HG02884 (cell line): Measurements from ENCODE around the gene CHMP3.
"Not testable (repeated sequence)": the region's sequence is repeated elsewhere in the genome, so short reads cannot be mapped to it uniquely, and the experiment has no call there.

Experiments
- ATAC-seq: cut with Tn5 transposase; IDR thresholded peaks from one replicate; pipeline ENCODE4 v1.9.1; 2021; ENCODE audit warnings: mild to moderate bottlenecking, moderate library complexity; ENCODE audit not compliant: unreplicated experiment

Gene CHMP3

DNA sequence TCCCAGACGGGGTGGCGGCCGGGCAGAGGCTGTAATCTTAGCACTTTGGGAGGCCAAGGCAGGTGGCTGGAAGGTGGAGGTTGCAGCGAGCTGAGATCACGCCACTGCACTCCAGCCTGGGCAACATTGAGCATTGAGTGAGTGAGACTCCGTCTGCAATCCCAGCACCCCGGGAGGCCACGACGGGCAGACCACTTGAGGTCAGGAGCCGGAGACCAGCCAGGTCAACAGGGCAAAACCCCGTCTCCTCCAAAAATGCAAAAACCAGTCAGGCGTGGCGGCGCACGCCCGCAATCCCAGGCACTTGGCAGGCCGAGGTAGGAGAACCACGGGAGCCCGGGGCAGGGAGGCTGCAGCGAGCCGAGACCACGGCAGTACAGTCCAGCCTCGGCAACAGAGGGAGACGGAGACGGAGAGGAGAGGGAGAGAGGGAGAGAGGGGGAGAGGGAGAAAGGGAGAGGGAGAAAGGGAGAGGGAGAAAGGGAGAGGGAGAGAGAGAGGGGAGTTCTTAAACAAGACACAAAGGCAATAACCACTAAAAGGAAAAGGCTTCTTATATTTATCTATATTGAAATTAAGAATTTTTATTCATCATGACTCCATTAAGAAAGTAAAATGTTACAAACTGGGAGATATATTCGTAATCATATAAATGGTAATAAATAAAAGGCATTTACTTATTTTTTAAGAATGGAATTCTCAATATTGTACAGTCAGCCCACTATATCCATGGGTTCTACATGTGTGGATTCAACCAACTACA is 13.1 kb downstream of the CHMP3 start:
- not testable (repeated sequence) for ATAC-seq

DNA sequence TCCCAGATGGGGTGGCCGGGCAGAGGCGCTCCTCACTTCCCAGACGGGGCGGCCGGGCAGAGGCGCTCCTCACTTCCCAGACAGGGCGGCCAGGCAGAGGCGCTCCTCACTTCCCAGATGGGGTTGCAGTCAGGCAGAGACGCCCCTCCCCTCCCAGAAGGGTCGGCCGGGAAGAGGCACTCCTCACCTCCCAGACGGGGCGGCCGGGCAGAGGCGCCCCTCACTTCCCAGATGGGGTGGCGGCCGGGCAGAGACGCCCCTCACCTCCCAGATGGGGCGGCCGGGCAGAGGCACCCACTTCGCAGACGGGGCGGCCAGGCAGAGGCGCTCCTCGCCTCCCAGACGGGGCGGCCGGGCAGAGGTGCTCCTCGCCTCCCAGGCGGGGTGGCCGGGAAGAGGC is 13.8 kb downstream of the CHMP3 start:
- ATAC-seq = not testable (repeated sequence)

DNA sequence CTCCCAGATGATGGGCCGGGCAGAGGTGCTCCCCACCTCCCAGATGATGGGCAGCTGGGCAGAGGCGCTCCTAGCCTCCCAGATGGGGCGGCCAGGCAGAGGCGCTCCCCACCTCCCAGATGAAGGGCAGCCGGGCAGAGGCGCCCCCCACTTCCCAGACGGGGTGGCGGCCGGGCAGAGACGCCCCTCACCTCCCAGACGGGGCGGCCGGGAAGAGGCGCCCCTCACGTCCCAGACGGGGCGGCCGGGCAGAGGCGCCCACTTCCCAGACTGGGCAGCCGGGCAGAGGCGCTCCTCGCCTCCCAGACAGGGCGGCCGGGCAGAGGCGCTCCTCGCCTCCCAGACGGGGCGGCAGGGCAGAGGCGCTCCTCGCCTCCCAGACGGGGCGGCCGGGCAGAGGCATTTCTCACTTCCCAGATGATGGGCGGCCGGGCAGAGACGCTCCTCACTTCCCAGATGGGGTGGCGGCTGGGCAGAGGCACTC is 14.3 kb downstream of the CHMP3 start:
- not testable (repeated sequence) for ATAC-seq

DNA sequence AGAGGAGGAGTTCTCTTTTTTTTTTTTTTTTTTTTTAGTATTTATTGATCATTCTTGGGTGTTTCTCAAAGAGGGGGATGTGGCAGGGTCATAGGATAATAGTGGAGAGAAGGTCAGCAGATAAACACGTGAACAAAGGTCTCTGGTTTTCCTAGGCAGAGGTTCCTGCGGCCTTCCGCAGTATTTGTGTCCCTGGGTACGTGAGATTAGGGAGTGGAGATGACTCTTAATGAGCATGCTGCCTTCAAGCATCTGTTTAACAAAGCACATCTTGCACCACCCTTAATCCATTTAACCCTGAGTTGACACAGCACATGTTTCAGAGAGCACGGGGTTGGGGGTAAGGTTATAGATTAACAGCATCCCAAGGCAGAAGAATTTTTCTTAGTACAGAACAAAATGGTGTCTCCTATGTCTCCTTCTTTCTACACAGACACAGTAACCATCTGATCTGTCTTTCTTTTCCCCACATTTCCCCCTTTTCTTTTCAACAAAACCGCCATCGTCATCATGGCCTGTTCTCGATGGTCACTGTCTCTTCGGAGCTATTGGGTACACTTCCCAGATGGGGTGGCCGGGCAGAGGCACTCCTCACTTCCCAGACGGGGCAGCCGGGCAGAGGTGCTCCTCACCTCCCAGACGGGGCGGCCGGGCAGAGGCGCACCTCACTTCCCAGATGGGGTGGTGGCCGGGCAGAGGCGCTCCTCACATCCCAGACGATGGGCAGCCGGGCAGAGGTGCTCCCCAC is 14.9 kb downstream of the CHMP3 start:
- ATAC-seq = not testable (repeated sequence)

DNA sequence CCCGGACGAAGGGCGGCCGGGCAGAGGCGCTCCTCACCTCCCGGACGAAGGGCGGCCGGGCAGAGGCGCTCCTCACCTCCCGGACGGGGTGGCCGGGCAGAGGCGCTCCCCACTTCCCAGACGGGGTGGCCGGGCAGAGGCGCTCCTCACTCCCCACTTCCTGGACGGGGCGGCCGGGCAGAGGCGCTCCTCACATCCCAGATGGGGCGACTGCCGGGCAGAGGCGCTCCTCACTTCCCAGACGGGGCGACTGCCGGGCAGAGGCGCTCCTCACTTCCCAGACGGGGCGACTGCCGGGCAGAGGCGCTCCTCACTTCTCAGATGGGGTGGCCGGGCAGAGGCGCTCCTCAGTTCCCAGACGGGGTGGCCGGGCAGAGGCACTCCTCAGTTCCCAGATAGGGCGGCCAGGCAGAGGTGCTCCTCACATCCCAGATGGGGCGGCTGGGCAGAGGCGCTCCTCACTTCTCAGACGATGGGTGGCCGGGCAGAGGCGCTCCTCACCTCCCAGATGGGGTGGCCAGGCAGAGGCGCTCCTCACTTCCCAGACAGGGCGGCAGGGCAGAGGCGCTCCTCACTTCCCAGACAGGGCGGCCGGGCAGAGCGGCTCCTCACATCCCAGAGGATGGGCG is 17.8 kb downstream of the CHMP3 start:
- not testable (repeated sequence) for ATAC-seq

DNA sequence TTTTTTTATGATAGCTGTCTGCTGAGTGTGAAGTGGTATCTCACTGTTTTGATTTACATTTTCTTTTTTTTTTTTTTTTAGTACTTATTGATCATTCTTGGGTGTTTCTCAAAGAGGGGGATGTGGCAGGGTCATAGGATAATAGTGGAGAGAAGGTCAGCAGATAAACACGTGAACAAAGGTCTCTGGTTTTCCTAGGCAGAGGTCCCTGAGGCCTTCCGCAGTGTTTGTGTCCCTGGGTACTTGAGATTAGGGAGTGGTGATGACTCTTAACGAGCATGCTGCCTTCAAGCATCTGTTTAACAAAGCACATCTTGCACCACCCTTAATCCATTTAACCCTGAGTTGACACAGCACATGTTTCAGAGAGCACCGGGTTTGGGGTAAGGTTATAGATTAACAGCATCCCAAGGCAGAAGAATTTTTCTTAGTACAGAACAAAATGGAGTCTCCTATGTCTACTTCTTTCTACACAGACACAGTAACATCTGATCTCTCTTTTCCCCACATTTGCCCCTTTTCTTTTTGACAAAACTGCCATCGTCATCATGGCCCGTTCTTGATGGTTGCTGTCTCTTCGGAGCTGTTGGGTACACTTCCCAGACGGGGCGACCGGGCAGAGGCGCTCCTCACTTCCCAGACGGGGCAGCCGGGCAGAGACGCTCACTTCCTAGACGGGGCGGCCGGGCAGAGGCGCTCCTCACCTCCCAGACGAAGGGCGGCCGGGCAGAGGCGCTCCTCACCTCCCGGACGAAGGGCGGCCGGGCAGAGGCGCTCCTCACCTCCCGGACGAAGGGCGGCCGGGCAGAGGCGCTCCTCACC is 18.8 kb downstream of the CHMP3 start:
- ATAC-seq = not testable (repeated sequence)

DNA sequence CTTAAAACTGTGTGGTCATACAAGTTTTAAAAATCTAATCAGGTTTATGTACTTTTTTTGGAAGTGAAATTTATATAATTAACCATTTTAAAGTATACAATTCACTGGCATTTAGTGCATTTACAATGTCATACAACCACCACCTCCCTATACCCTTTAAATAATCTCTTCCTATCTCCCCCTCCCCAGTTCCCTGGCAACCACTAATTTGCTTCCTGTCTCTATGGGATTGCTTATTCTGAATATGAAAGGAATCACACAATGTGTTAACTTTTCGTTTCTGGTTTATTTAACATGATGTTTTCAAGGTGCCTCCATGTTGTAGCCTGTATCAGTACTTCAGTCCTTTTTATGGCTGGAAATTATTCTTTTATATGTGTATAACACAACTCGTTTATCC is 19.4 kb downstream of the CHMP3 start:
- no peak for ATAC-seq

DNA sequence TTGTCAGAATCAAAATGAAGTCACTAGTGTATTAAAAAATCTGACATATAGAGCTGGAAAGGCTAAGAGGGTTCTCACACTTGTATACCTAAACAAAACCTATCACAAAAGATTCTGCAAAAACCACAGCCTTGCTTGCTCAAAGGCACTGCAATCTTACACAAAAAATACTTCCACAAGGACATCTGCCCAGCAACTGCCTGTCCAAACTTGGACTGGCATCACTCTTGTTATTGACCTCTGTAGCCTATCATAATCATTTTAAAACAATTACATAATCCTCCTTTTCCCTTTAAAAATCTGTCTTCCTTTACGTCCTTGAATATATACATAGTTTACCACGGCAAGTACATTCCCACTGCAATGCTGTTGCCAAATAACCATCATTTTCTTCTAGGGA is 19.9 kb downstream of the CHMP3 start:
- no peak for ATAC-seq

DNA sequence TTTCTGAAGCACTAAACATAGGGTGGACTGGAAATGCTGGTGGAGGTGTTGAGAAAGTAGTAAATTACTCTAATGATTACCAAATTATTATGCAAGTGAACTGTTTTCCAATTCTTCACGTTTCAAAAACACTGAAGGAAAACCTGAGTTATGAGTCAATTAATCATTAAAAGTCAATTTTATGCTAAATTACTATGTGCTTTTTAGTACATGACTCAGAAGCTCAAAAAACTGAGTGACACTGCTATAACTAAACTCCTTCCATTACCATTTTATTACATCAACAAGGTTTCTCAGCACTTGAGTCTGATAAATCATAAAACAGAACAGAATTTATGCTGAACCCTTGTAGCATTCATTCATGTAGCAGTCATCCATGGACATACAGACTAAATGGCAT is 20.4 kb downstream of the CHMP3 start:
- ATAC-seq = no peak

DNA sequence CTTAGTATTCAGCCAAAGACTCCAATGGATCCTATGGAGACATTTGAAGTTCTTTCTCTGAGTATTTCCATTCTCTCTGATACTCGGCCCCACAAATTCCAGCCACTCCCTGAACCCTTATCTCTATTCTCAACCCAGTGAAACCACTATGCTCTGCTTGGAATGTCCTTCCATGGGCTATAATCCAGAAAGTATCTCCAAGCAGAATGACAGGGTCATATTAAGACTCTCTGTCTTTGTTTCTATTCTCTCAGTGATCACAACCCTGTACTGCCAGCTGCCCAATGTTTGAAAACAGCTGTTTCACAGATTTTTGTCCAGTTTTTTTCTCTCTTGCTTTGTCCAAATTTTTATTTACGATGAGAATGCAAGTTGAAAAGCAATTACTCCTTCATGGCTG is 21.9 kb downstream of the CHMP3 start:
- no peak for ATAC-seq

DNA sequence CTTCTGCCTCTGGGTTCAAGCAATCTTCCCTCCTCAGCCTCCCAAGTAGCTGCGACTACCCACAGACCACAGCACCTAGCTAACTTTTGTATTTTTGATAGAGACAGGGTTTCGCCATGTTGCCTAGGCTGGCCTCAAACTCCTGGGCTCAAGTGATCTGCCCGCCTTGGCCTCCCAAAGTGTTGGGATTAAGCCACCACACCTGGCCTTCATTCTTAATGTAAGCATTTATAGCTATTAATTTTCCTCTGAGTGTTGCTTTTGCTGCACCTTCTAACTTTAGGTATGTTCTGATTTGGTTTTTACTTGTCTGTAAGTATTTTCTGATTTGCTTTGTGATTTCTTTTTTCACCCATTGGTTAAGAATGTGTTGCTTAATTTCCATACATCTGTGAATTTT is 29.7 kb downstream of the CHMP3 start:
- ATAC-seq = no peak

DNA sequence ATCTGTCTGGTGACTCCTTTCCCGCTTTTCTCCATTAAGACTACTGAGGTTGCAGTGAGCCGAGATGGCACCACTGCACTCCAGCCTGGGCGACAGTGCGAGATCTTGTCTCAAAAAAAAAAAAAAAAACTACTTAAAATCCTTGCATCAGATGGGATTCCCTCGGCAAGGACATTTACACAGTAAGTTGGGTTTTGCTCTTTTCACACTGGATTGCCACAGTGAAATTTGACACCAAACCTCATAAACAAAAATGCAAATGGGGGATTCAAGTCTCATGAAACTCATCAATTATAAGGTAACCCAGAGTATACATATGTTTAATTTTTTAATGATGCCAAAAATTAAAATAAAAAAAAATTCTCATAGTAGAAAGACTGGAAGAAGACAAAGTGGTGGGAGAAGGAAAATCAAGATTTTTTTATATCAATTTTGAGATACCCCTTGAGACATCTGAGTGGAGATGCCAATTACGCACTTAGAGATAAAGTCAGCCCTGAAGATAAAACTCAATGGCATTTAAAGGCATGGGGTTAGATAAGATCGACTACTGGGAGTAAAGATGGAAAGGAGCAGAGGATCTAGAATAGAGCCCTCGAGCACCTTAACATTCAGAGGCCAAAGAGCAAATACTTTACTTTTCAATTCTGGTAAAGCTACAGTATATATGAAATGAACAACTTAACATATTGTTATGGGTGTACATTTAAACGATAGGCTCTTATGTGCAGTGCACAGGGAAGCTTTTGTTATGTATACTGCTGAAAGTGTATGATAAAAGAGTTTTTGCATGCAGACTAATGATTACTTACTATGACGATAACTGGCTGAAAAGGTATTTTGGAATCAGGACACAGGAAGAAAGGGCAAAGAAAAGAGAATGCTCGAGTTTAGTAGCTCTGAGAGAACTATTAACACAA is 37.6 kb downstream of the CHMP3 start:
- no peak for ATAC-seq

DNA sequence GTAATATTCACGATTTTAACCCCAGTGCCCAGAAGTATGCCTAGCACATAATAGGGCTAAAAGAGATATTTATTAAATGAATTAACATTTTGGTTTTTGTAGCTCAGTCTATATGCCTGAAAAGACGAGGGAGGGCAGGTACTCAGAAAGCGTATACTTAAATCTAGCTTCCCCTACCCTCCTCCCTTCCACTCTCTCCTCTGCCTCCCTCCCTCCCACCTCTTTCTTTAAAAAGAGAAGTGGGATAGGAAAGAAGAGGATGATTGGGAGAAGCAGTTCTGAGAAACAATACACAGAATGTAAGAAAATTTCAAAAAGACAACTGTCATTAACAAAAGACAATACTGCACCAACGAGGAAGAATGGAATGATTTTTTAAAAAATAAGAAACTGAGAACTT is 39.8 kb downstream of the CHMP3 start:
- no peak for ATAC-seq

DNA sequence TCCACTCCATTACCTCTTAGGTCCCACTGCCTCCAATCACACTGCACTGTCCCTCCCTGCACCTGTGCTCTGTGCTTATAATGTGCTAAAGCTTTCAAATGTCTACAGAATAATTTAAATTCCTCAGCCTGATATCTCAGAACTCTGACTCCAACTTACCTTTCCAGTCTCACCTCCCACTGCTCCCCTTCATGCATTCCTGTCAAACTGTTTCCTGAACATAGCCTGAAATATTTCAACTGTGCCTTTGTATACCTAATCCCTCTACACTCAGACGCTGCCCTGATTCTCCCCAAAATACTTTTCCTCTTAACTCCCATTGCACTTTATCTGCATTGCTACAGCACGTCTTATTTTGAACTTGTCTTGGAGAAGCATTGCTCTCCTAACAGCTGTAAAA is 40.5 kb downstream of the CHMP3 start:
- no peak for ATAC-seq

DNA sequence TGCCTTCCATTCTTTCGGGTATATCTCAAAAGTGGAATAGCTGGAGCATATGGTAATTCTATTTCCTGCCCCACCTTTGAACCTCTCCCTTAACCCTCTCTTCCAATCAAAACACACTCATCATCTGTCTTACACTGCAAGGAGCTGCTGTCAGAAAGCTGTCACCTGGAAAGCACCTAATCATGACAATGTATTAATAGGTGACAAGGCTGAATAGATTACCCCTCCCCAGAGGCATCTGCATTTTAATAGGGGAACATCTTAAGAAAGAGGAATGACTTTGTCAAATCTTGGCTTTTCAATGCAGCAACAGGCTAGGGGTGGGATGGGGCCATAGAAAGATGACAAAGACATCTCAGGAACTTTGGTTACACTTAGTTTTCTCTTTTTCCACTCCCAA is 41.3 kb downstream of the CHMP3 start:
- ATAC-seq = no peak

DNA sequence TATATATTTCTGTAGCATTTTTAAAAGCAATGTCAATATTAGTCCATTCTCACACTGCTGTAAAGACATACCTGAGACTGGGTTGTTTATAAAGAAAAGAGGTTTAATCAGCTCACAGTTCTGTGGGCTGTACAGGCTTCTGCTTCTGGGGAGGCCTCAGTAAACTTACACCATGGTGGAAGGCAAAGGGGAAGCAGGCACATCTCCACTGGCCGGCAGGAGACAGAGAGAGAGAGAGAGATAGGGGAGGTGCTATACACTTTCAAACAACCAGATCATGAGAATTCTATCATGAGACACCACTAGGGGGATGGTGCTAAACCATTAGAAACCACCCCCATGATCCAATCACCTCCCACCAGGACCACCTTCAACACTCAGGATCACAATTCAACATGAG is 43.1 kb downstream of the CHMP3 start:
- ATAC-seq = no peak

DNA sequence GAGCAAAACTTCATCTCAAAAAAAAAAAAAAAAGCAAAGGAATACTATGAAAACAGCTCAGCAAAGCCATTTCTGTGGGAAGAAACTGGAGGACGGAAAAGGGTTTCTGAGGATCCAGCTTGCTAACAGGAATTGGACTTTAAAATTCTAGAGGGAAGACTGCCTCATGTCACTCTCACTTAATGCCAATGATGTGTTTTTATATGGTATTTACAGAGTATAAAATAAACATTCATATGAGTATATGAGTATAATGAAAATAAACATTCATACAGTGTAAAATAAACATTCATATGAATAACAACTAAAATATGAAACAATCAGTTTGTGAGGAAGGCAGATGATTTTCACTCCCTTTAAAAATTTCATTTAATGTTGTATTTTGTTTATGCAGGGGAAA is 43.9 kb downstream of the CHMP3 start:
- ATAC-seq = no peak

DNA sequence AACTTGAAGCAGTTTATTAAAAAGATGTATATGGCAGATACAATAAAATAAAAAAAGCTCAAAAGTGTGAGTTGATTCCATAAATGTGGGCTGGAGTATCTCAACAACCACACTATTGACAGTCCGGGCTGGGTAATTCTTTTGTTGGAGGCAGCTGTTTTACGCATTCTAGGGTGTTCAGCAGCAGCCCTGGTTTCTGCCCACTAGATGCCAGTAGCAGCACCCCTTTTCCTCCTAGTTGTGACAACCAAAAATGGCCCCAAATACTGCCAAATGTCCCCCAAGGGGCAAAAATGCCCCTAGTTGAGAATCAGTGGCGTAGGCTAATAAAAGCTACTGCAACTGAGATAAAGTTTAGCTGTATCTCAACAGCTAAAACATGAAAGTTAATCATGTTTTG is 44.8 kb downstream of the CHMP3 start:
- no peak for ATAC-seq

DNA sequence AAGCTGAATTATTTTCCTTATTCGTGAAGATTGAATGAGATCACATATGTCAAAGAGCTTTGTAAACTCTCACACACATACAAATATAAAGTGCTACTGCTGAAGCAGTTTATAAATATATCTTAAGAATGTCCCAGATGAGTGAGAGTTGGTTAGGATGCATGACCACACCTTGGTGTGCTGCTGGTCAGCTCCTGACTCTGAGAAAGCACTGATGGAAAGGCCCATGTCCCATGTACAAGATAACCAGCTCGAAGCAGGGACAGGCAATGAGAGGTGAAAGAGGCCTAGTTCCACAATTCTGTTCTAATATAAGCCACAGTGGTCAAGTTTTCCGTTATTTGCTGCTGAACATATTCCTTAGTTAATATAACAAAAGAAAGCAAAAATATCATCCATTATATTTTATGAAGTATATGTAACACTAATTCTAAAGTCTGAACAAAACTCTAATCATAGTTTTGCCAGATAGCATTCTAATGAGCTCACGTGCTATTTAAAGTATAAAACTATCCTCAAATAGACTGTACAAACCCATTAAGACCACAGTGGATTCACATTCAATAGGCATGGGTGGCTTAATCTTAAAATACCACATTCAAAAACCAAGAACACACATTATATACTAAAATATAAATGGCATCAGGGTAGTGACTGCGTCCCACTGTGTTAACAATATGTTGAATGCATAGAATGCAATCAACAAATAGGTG is 49.1 kb downstream of the CHMP3 start:
- no peak for ATAC-seq
